ENCODE data around the gene CAMK1D.

DNA sequence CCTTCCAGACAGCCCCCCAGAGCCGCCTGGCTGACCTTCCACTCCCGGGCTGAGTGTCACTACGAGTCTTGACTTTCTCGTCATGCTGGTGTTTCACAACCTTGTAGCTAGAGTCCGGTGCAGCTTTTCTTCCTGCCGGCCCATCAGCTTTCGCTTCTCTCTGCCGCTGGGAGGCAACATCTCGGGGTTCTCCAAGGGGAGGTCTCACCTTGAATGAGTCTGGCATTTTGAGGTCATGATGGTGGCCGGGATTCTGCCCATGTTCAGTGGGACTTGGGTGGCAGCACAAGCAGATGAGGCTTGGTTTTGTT lies 285.2 kb downstream of the CAMK1D start:
- TF ChIP-seq, protein P1, sequence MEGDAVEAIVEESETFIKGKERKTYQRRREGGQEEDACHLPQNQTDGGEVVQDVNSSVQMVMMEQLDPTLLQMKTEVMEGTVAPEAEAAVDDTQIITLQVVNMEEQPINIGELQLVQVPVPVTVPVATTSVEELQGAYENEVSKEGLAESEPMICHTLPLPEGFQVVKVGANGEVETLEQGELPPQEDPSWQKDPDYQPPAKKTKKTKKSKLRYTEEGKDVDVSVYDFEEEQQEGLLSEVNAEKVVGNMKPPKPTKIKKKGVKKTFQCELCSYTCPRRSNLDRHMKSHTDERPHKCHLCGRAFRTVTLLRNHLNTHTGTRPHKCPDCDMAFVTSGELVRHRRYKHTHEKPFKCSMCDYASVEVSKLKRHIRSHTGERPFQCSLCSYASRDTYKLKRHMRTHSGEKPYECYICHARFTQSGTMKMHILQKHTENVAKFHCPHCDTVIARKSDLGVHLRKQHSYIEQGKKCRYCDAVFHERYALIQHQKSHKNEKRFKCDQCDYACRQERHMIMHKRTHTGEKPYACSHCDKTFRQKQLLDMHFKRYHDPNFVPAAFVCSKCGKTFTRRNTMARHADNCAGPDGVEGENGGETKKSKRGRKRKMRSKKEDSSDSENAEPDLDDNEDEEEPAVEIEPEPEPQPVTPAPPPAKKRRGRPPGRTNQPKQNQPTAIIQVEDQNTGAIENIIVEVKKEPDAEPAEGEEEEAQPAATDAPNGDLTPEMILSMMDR (IDR thresholded peaks at IDR 0.05) = no peak
- no peak for TF ChIP-seq POLR2A (IDR thresholded peaks at IDR 0.05)

Measured in heart left ventricle (tissue), 13 donors.